Memory B cell (primary cell): ENCODE data around the gene DOCK1.
"Not testable (repeated sequence)": the region's sequence is repeated elsewhere in the genome, so short reads cannot be mapped to it uniquely, and the experiment has no call there.

Source experiments
- ATAC-seq: fragments of 150-1000 bp; cut with Tn5 transposase; 2 replicates; pipeline ENCODE4 v1.10.0; 2021; ENCODE audit warnings: low read depth, mild to moderate bottlenecking, moderate library complexity
- DNase-seq, 2 donors: peaks; one replicate each; pipeline ENCODE4 v3.0.0; 2022; ENCODE audit warnings: low spot score in 2 of 2
- H3K27ac Mint-ChIP-seq: one replicate; pipeline ENCODE4 v1.8.0; 2022; ENCODE audit warnings: mild to moderate bottlenecking, moderate library complexity, mixed read lengths
- H3K27me3 Mint-ChIP-seq: one replicate; pipeline ENCODE4 v1.8.0; 2022; ENCODE audit warnings: mixed read lengths
- H3K36me3 Mint-ChIP-seq: one replicate; pipeline ENCODE4 v1.8.0; 2022; ENCODE audit warnings: mild to moderate bottlenecking, mixed read lengths
- H3K4me1 Mint-ChIP-seq: one replicate; pipeline ENCODE4 v1.8.0; 2022; ENCODE audit warnings: mixed read lengths
- H3K4me3 Mint-ChIP-seq: one replicate; pipeline ENCODE4 v1.8.0; 2022; ENCODE audit warnings: mild to moderate bottlenecking, moderate library complexity, mixed read lengths
- H3K9me3 Mint-ChIP-seq: one replicate; pipeline ENCODE4 v1.8.0; 2022; ENCODE audit warnings: mixed read lengths

DOCK1 gene

DNA sequence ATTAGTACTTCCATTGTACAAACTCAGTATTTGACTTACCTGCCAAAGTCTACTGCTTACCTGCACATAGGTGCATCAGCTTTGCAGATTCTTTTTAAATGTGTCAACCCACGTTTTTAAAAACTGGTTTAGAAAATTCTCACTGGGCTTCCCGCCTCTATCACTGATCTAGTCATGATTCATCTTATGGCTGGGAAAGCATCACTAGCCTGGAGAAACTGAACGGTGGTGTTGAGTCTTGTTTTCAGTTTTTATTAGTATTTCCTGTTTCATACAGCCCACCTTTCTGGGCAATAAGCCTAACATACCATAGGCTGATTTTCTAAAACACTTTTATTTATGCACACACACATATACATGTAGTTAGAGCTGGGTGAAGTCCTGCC, 19.7 kb downstream of the DOCK1 start:
- Mint-ChIP-seq H3K9me3 (peaks cover 4% of the 10 kb centered on the region), H3K27ac (no peak overlapping the region), H3K36me3 (no peaks in the 10 kb centered on the region), H3K27me3 (no peaks in the 10 kb centered on the region), H3K4me3 (no peak overlapping the region), H3K4me1 (no peaks in the 10 kb centered on the region)
- DNase-seq: no peak
- ATAC-seq: no peak

DNA sequence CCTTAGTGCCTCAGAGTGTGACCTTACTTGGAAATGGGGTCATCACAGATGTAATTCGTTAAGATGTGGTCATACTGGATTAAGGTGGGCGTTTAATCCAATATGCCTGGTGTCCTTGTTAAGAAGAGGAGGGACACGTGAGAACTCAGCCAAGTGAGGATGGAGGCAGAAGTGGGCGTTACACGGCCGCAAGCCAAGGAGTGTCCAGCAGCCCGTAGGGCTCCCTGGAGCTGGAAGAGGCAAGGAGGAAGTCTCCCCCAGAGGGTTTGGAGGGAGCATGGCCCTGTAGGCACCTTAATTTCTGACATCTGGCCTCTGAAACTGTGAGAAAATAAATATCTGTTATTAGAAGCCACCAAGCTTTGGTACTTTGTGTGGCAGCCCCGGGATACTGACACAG, 21.3 kb downstream of the DOCK1 start:
- H3K4me1 Mint-ChIP-seq: no peaks in the 10 kb centered on the region
- H3K27ac Mint-ChIP-seq: no peak overlapping the region
- no peaks in the 10 kb centered on the region for H3K36me3 Mint-ChIP-seq
- DNase-seq (no peak), ATAC-seq (no peak)
- H3K27me3 Mint-ChIP-seq: no peaks in the 10 kb centered on the region
- H3K9me3 Mint-ChIP-seq: peaks cover 2% of the 10 kb centered on the region
- no peak overlapping the region for H3K4me3 Mint-ChIP-seq

- ATAC-seq (no peak), DNase-seq (no peak)
- H3K27me3 Mint-ChIP-seq: no peaks in the 10 kb centered on the region
- H3K9me3 Mint-ChIP-seq: peaks cover 1% of the 10 kb centered on the region
- H3K4me3 Mint-ChIP-seq: no peak overlapping the region
- H3K27ac Mint-ChIP-seq: no peak overlapping the region
- no peaks in the 10 kb centered on the region for H3K36me3 Mint-ChIP-seq
- H3K4me1 Mint-ChIP-seq: no peaks in the 10 kb centered on the region
Measured at GRCh38 chr10:126927799-126928198, 22.6 kb downstream of the DOCK1 start.

GRCh38 chr10:126928274-126928673, 23.0 kb downstream of the DOCK1 start:
- Mint-ChIP-seq H3K9me3 (peaks cover 1% of the 10 kb centered on the region), H3K27me3 (no peaks in the 10 kb centered on the region), H3K27ac (no peak overlapping the region), H3K36me3 (no peaks in the 10 kb centered on the region), H3K4me3 (no peak overlapping the region), H3K4me1 (no peaks in the 10 kb centered on the region)
- ATAC-seq: no peak
- no peak for DNase-seq

DNA sequence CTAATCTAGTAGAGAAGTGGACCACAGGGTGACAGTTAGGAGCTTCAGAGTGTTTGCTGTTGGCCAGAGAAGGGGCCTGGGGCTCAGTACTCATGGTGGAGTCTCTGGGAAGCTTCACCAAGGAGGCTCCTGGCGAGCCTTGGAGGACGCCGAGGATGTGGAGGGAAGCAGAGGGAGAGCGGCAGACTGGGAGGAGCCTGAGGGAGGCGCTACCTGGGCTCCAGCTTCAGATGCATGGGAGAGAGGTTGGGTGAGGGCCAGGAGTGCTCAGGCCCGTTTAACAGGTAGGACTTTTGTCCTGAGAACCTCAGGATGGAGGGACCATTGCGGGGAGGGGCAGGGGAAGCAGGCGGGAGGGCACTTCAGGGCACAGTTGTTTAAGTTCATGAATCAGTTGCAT, 24.2 kb downstream of the DOCK1 start:
- Mint-ChIP-seq H3K27ac (no peak overlapping the region), H3K4me3 (no peak overlapping the region)
- no peak for ATAC-seq

DNA sequence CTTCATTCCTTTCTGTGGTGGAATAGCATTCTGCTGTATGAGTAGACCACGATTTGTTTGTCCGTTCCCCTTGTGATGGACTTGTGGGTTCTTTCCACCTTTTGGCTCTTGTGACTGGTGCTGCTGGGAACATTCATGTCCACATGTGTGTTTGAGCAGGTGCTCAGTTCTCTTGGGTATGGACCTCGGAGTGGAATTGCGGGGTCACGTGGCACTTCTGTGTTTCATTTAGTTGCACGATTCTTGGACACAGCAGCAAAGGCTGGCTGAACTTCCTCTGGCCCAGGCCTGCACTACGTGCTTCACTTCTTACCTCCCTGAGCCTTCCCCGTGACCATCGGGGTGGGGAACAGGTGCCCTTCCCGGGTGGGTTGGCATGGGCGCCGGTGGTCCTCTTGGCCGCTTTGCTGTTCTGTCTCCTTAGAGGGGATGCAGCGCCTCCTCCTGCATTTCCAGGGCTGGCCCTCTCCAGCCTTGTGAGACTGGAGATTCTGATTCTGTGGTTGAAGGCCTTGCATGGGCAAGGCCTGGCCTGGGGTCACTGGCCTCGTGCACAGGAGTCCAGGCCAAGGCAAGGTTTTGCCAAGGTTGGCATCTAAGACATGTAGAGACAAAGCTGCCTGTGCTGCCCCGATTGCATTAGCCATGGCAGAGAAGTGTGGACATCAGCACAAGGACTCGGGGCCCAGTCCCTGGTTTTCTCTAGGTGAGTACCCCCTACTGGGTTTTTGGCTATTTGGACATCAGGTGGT, 25.1 kb downstream of the DOCK1 start:
- no peaks in the 10 kb centered on the region for H3K4me1 Mint-ChIP-seq
- peaks cover 1% of the 10 kb centered on the region for H3K9me3 Mint-ChIP-seq
- ATAC-seq (no peak), DNase-seq (no peak)
- no peaks in the 10 kb centered on the region for H3K36me3 Mint-ChIP-seq
- no peaks in the 10 kb centered on the region for H3K27me3 Mint-ChIP-seq
- H3K4me3 Mint-ChIP-seq: no peak overlapping the region
- H3K27ac Mint-ChIP-seq: no peak overlapping the region

More for the DNA sequence above, 24.2 kb downstream of the DOCK1 start:
- Mint-ChIP-seq H3K4me1 (no peaks in the 10 kb centered on the region), H3K27me3 (no peaks in the 10 kb centered on the region), H3K9me3 (peaks cover 1% of the 10 kb centered on the region), H3K36me3 (no peaks in the 10 kb centered on the region)
- DNase-seq: no peak

DNA sequence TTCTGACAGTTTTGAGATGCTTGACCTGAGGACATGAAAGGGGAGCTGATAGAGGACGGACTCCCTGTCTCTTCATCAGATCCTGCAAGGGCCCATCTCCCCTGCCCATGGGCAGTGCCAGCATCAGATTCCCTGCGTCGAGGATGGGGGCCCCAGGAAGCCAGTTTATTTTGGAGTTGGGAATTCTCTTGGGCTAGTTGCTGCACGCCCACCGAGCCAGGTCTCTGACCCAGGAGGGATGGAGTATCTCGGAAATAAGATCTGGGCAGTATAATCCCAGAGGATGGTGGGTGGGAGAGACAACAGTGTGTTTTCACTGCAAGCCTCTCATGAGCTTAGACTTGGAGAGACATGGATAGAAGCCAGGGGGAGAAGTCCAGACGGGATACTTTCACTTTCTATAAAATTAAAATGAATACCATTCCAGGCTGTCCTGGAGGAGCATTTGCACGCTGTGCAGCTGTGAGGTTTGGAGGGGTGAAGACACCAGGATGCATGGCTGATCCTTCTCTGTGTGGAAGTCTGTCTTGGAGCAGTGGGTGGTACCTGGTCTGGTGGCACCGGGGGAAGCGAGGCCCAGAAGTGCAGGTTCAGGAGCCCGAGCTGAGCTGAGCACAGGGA, 25.8 kb downstream of the DOCK1 start:
- Mint-ChIP-seq H3K9me3 (peaks cover 1% of the 10 kb centered on the region), H3K27me3 (no peaks in the 10 kb centered on the region), H3K36me3 (no peaks in the 10 kb centered on the region), H3K4me3 (no peak overlapping the region), H3K4me1 (no peaks in the 10 kb centered on the region), H3K27ac (no peak overlapping the region)
- DNase-seq: no peak
- no peak for ATAC-seq

DNA sequence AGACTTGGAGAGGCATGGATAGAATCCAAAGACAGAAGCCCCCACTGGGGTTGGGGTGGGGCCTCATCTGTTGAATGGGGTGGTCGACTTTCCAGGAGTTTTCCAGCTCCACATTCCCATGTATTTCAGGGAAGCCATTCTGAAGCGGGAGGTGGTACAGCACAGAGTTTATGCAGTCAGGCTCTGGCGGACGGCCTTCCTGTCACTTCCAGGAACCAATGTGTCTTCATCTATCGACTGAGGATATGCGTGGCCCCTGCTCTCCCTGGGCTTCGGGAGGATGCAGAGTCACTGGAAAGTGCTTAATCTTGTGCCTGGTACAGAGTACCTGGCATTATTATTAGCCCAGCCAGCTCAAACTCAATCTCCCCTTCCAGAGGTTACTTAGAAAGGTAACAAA, 26.3 kb downstream of the DOCK1 start:
- ATAC-seq (no peak), DNase-seq (no peak)
- no peaks in the 10 kb centered on the region for H3K4me1 Mint-ChIP-seq
- no peak overlapping the region for H3K4me3 Mint-ChIP-seq
- H3K9me3 Mint-ChIP-seq: peaks cover 1% of the 10 kb centered on the region
- no peak overlapping the region for H3K27ac Mint-ChIP-seq
- H3K36me3 Mint-ChIP-seq: no peaks in the 10 kb centered on the region
- no peaks in the 10 kb centered on the region for H3K27me3 Mint-ChIP-seq

DNA sequence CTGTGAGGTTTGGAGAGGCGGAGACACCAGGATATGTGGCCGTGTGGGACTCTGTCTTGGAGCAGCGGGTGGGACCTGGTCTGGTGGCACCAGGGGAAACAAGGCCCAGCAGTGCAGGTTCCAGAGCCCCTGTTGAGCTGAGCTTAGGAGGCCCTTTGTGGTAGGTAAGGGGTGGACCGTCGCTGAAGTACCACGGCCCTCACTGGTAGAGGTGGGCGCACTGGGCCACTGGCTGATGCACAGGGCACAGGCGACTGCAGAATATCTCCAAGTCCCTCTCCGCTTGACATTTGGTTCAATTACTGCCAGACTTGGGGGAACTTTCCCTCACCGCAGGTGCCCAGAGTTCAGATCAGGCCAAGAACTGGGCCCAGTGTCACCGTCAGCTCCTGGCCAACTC, 27.3 kb downstream of the DOCK1 start:
- no peak for DNase-seq
- Mint-ChIP-seq H3K27ac (no peak overlapping the region), H3K4me1 (no peaks in the 10 kb centered on the region), H3K4me3 (no peak overlapping the region), H3K9me3 (peaks cover 1% of the 10 kb centered on the region), H3K27me3 (no peaks in the 10 kb centered on the region), H3K36me3 (no peaks in the 10 kb centered on the region)
- ATAC-seq: no peak

DNA sequence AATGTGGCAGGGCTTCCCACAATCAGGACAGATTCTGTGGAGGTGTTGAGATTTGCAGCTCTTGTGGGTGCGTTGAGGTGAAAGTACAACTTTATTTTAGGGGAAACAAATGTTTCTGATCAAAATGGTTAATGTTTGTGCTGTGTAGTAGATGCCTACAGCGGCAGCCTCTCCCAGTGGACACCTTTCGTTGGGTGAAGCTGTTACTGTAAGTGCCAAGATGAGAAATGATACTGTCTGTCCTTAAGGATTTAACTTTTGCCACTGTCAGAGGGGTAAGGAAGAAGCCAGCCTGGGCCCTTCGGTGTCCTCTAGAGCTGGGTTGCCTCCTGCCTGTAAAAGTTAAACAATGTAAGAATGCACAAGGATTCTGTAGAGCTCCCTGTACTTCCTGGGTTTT, 27.9 kb downstream of the DOCK1 start:
- ATAC-seq (no peak), DNase-seq (no peak)
- Mint-ChIP-seq H3K36me3 (no peaks in the 10 kb centered on the region), H3K4me3 (no peak overlapping the region), H3K4me1 (no peaks in the 10 kb centered on the region), H3K9me3 (peaks cover 1% of the 10 kb centered on the region), H3K27me3 (no peaks in the 10 kb centered on the region), H3K27ac (no peak overlapping the region)

DNA sequence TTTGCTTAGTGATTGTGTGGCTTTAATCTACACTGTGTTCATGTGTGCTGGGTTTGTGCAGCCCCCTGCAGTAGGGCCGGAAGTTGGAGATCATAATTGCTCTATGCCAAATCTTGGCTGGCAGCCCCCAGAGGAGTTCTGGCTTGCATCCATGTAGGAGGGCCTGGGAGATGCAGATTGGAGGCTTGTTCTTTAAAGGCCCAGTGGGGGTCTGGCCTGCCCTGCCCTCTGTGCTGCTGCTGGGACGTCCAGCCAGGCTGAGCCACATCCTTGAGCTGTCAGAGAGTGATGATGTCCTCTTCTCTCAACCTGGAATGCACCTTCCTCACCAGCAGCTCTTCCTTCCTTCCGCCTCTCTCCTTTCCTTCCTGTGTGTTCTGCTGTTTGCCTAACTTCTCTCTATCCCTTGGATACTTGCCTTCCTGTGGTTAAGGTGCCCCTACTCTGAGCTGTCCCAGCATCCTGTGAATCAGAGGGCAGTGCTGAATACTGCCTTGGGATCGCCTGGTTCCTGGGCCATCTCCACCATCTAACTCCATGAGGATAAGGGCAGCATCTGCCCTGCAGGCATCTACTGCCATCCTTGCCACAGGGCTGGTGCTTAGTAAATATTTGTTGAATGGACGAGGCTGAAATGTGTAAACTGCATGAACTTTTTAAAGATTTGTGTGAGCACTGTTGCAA, 30.2 kb downstream of the DOCK1 start:
- Mint-ChIP-seq H3K9me3 (peaks cover 4% of the 10 kb centered on the region), H3K36me3 (no peaks in the 10 kb centered on the region), H3K27me3 (no peaks in the 10 kb centered on the region), H3K4me1 (no peaks in the 10 kb centered on the region), H3K4me3 (no peak overlapping the region), H3K27ac (no peak overlapping the region)
- no peak for DNase-seq
- ATAC-seq: no peak

DNA sequence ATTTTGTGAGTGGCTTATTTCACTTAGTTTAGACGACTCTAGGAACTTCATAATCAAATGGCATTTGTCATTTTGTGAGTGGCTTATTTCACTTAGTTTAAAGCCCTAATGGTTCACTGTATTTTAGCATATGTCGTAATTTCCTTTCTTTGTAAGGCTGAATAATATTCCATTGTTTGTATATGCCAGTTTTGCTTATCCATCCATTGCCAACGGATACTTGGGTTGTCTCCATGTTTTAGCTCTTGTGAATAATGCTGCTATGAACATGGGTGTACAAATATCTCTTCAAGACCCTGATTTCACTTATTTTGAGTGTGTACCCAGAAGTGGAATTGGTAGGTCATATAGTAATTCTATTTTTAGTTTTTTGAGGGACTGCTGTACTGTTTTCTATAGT, 31.8 kb downstream of the DOCK1 start:
- Mint-ChIP-seq H3K9me3 (peaks cover 4% of the 10 kb centered on the region), H3K36me3 (no peaks in the 10 kb centered on the region), H3K4me1 (no peaks in the 10 kb centered on the region), H3K4me3 (no peak overlapping the region), H3K27ac (no peak overlapping the region), H3K27me3 (no peaks in the 10 kb centered on the region)
- ATAC-seq: no peak
- no peak for DNase-seq

GRCh38 chr10:126938121-126938520, 32.9 kb downstream of the DOCK1 start:
- not testable (repeated sequence) for H3K36me3 Mint-ChIP-seq, H3K27ac Mint-ChIP-seq, H3K9me3 Mint-ChIP-seq, H3K4me3 Mint-ChIP-seq, H3K27me3 Mint-ChIP-seq, H3K4me1 Mint-ChIP-seq, DNase-seq, ATAC-seq

- Mint-ChIP-seq H3K36me3 (no peaks in the 10 kb centered on the region), H3K4me1 (no peaks in the 10 kb centered on the region), H3K9me3 (peaks cover 10% of the 10 kb centered on the region), H3K4me3 (no peak overlapping the region), H3K27ac (no peak overlapping the region), H3K27me3 (no peaks in the 10 kb centered on the region)
- no peak for ATAC-seq
- no peak for DNase-seq
Measured at GRCh38 chr10:126939706-126940105, 34.5 kb downstream of the DOCK1 start.
